ENCODE measurements around the gene THEMIS. TPM values are rescaled to one million over a fixed set of nuclear protein-coding genes. Genes with fewer than 3 reads are reported as not detected.
"Not testable (repeated sequence)": the region's sequence is repeated elsewhere in the genome, so short reads cannot be mapped to it uniquely, and the experiment has no call there.

The THEMIS gene
- total RNA-seq, 1 donor from 2014 or later: not detected

DNA sequence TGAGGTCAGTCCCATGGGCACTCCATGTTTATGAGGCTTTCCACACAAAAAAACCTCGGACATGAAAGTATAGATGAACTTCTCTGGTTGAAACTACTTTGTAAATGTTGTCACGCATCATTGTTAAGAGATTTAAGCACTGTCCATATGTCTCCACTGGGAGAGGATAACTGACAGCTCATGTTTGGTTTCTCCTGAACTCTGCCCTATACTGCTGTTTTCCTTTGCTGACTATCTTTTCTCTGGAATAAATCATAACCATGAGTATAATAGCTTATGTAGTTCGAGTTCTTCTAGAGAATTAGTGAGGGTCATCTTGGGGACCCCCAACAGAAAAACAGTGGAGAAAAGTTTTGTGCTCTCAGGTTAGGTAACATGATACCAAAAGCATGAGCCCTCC, 14.3 kb downstream of the THEMIS start:
- no peak overlapping the region for H3K27ac Mint-ChIP-seq (ENCODE audit: unreplicated experiment)
- no peak for DNase-seq
- no peaks in the 10 kb centered on the region for H3K36me3 Mint-ChIP-seq (ENCODE audit: unreplicated experiment)
- H3K9me3 Mint-ChIP-seq (ENCODE audit: unreplicated experiment): no peaks in the 10 kb centered on the region
- no peaks in the 10 kb centered on the region for H3K27me3 Mint-ChIP-seq (ENCODE audit: unreplicated experiment)
- H3K4me3 Mint-ChIP-seq (ENCODE audit: unreplicated experiment): no peak overlapping the region
- TF ChIP-seq, protein P1, sequence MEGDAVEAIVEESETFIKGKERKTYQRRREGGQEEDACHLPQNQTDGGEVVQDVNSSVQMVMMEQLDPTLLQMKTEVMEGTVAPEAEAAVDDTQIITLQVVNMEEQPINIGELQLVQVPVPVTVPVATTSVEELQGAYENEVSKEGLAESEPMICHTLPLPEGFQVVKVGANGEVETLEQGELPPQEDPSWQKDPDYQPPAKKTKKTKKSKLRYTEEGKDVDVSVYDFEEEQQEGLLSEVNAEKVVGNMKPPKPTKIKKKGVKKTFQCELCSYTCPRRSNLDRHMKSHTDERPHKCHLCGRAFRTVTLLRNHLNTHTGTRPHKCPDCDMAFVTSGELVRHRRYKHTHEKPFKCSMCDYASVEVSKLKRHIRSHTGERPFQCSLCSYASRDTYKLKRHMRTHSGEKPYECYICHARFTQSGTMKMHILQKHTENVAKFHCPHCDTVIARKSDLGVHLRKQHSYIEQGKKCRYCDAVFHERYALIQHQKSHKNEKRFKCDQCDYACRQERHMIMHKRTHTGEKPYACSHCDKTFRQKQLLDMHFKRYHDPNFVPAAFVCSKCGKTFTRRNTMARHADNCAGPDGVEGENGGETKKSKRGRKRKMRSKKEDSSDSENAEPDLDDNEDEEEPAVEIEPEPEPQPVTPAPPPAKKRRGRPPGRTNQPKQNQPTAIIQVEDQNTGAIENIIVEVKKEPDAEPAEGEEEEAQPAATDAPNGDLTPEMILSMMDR (IDR thresholded peaks at IDR 0.05; ENCODE audit: partially characterized antibody, unreplicated experiment): no peak
- no peaks in the 10 kb centered on the region for H3K4me1 Mint-ChIP-seq (ENCODE audit: low read depth, unreplicated experiment)

DNA sequence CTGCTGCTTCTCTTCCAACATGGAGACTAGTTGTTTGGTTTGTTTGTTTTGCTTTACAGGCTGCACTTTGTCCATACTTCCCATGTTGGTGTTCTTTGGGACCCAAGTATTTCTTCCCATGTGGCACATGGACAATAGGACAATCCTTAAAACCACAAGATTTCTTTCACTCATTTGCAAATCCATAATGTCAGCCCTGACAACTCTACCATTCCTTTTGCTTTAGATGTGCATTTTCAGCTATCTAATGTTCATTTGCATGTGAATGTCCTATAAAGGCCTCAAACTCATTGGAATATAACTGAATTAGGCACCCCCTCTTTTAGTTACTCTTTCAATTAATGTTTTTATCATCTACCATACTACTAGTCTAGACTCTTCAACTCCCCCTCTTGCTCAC, 16.7 kb downstream of the THEMIS start:
- H3K4me1 Mint-ChIP-seq (ENCODE audit: low read depth, unreplicated experiment): no peaks in the 10 kb centered on the region
- H3K4me3 Mint-ChIP-seq (ENCODE audit: unreplicated experiment): no peak overlapping the region
- no peaks in the 10 kb centered on the region for H3K36me3 Mint-ChIP-seq (ENCODE audit: unreplicated experiment)
- no peak overlapping the region for H3K27ac Mint-ChIP-seq (ENCODE audit: unreplicated experiment)
- no peak for DNase-seq
- H3K9me3 Mint-ChIP-seq (ENCODE audit: unreplicated experiment): no peaks in the 10 kb centered on the region
- TF ChIP-seq, protein P1 (IDR thresholded peaks at IDR 0.05; ENCODE audit: partially characterized antibody, unreplicated experiment): no peak
- no peaks in the 10 kb centered on the region for H3K27me3 Mint-ChIP-seq (ENCODE audit: unreplicated experiment)

DNA sequence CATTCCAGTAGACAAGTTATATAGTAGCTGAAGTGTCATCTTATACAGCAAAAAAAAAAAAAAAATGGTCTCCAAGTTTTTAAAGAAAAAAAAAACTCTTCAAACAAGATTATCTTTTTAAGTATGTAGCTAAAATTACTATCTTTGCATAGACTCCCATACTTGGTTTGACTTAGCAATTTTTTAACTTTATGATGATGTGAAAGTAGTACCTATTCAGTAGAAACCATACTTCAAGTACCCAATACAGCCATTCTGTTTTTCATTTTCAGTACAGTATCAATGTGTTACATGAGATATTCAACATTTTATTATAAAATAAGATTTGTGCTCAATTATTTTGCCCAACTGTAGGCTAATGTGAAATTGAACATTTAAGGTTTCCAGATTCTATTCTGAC, 18.9 kb downstream of the THEMIS start:
- H3K4me1 Mint-ChIP-seq (ENCODE audit: low read depth, unreplicated experiment); H3K4me3 Mint-ChIP-seq (ENCODE audit: unreplicated experiment); H3K36me3 Mint-ChIP-seq (ENCODE audit: unreplicated experiment); DNase-seq; H3K27ac Mint-ChIP-seq (ENCODE audit: unreplicated experiment); H3K27me3 Mint-ChIP-seq (ENCODE audit: unreplicated experiment); H3K9me3 Mint-ChIP-seq (ENCODE audit: unreplicated experiment): not testable (repeated sequence)

DNA sequence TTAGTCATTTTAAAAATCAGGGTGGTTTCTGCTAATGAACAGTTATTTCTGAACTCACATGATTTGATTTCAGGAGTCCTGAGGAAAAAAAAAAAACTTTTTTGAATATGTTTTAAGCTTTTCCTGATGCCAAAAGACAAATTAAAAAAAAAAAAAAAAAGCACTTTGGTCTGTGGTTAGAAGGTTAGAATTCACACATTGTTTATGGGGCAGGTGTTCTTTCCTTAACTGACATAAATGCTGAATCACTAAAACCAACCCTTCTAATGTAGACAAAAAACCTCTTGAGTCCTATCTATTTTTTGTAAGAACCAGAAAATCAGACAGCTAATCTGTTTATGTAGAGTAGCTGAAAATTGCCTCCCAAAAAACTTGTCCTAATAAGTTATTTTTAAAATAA, 20.4 kb downstream of the THEMIS start:
- DNase-seq: no peak
- H3K27me3 Mint-ChIP-seq (ENCODE audit: unreplicated experiment): no peaks in the 10 kb centered on the region
- H3K27ac Mint-ChIP-seq (ENCODE audit: unreplicated experiment): no peak overlapping the region

DNA sequence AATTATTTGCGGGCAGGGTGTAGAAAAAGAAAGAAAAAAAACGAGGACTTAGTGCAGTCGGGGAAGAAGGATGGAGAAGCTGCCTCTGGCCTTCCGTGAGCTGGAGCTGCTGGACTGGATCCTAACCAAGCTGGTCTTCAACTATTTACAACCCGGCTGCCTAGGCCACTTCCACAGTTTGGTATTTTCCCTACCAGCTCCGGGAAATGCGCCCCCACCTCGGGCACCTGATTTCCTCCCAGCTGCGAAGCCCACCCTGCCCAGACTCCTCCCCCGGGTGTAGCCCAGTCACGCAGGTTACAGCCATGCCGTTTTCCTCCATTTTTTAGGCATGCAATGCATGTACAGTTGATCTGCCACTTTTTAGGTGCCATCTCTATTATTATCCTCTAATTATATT, 21.2 kb downstream of the THEMIS start:
- Mint-ChIP-seq H3K36me3 (ENCODE audit: unreplicated experiment) (no peaks in the 10 kb centered on the region), H3K4me3 (ENCODE audit: unreplicated experiment) (peak overlapping the region; percentile 64), H3K9me3 (ENCODE audit: unreplicated experiment) (no peaks in the 10 kb centered on the region), H3K4me1 (ENCODE audit: low read depth, unreplicated experiment) (no peaks in the 10 kb centered on the region), H3K27me3 (ENCODE audit: unreplicated experiment) (no peaks in the 10 kb centered on the region), H3K27ac (ENCODE audit: unreplicated experiment) (no peak overlapping the region)
- peak; percentile 51 for DNase-seq
- TF ChIP-seq, protein P1 (IDR thresholded peaks at IDR 0.05; ENCODE audit: partially characterized antibody, unreplicated experiment): no peak

More for the DNA sequence above, 20.4 kb downstream of the THEMIS start:
- Mint-ChIP-seq H3K36me3 (ENCODE audit: unreplicated experiment) (no peaks in the 10 kb centered on the region), H3K9me3 (ENCODE audit: unreplicated experiment) (no peaks in the 10 kb centered on the region), H3K4me3 (ENCODE audit: unreplicated experiment) (no peak overlapping the region), H3K4me1 (ENCODE audit: low read depth, unreplicated experiment) (no peaks in the 10 kb centered on the region)
- TF ChIP-seq, protein P1 (IDR thresholded peaks at IDR 0.05; ENCODE audit: partially characterized antibody, unreplicated experiment): no peak

DNA sequence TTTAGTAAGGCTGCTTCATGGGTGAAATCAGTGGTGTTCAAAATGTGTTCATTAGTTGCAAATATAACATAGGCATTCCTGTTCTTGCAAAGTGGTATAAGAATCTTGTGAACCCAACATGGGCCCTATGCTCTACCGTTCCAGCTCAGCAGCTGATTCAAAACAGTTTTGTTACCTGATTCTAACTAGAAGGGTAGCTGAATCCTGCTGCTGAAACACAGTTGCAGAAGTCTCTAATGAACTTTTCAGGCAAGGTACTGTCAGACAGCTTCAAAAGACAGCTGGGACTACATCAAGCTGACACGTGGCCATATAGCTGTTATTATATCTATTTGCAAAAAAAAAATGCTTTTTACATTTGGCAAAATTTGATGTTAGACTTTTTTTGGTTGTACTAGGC, 22.7 kb downstream of the THEMIS start:
- H3K27me3 Mint-ChIP-seq (ENCODE audit: unreplicated experiment): no peaks in the 10 kb centered on the region
- DNase-seq: no peak
- no peaks in the 10 kb centered on the region for H3K4me1 Mint-ChIP-seq (ENCODE audit: low read depth, unreplicated experiment)
- H3K36me3 Mint-ChIP-seq (ENCODE audit: unreplicated experiment): peaks cover 2% of the 10 kb centered on the region
- no peak overlapping the region for H3K27ac Mint-ChIP-seq (ENCODE audit: unreplicated experiment)
- TF ChIP-seq, protein P1 (IDR thresholded peaks at IDR 0.05; ENCODE audit: partially characterized antibody, unreplicated experiment): no peak
- no peaks in the 10 kb centered on the region for H3K9me3 Mint-ChIP-seq (ENCODE audit: unreplicated experiment)
- H3K4me3 Mint-ChIP-seq (ENCODE audit: unreplicated experiment): no peak overlapping the region

All from glutamatergic neuron (in vitro differentiated cells).